Measurements from ENCODE around the gene CEMIP2. TPM values are rescaled to one million over a fixed set of nuclear protein-coding genes. Genes with fewer than 3 reads are reported as not detected.

The CEMIP2 gene
- total and polyA plus RNA-seq, 2 of the 13 experiments (the other 11 are each of a cell fraction or from before 2014, with no cell fraction given) = 94.3 to 128 TPM

DNA sequence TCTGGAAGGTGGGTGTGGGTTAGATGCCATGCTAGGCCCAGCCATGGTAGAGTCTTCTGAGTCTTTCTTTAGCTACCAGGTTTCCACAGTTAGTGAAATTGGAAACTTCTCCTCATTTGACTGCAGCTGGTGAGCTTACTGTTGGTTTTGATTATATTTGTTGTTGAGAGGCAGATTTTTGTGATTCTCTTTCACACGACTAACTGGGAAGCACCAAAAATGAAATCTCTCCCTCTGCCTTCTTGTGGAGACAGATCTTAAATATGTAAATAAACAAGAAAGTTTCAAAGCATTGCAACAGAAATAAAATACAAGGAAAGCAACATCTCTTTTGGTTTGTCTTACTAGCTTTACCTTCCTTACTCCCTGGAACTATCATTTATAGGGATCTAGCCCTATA, 122.2 kb downstream of the CEMIP2 start:
- FAIRE-seq = no peak
- Histone ChIP-seq H3K4me3 (replicated peaks in 1 of 3; ENCODE audit: insufficient read depth in 1 of 3, low read depth in 2 of 3, low read length in 3 of 3) (no peak overlapping the region), H4K20me1 (ENCODE audit: insufficient read depth, low read length) (no peaks in the 10 kb centered on the region), H3K9me3 (ENCODE audit: low read length) (no peaks in the 10 kb centered on the region), H3K4me2 (ENCODE audit: low read depth, low read length) (no peak overlapping the region), H3K9ac (ENCODE audit: insufficient read depth, low read depth, low read length) (no peak overlapping the region), H3K4me1 (ENCODE audit: insufficient read depth, low read length) (peaks cover 29% of the 10 kb centered on the region), H2AFZ (ENCODE audit: low read length) (no peak overlapping the region), H3K36me3 (replicated peaks in 1 of 2; ENCODE audit: control insufficient read depth in 1 of 2, insufficient read depth in 2 of 2, low read length in 2 of 2) (no peaks in the 10 kb centered on the region), H3K27me3 (ENCODE audit: control insufficient read depth in 1 of 2, insufficient read depth in 2 of 2, low read length in 2 of 2) (no peaks in the 10 kb centered on the region), H3K27ac (ENCODE audit: extremely low read length, insufficient read depth, low read length) (no peak overlapping the region), H3K79me2 (ENCODE audit: insufficient read depth, low read length) (no peaks in the 10 kb centered on the region)
- ChIA-PET CTCF (ENCODE audit: low intra/inter-chr PET ratio, low total read pairs) (no interaction called here), POLR2A (no interaction called here)
- 84% methylated on average over 1 of the region's 1 CpG for WGBS (ENCODE audit: low lambda C conversion rate)
- BruUV-seq (replicated peaks) = no TSS peak
- in situ Hi-C loops (cut with HindIII; ENCODE audit: extremely low pct_ligation_motif_present, low pct_unique_long_range_greater_than_20kb) (no loop called here), intact Hi-C loops (cut with micrococcal nuclease; ENCODE audit: unreplicated experiment) (no loop called here)
- TF ChIP-seq ZNF839 (CRISPR knock-in tag; IDR thresholded peaks at IDR 0.05; ENCODE audit: borderline replicate concordance) = no peak
- TF ChIP-seq, protein P1, sequence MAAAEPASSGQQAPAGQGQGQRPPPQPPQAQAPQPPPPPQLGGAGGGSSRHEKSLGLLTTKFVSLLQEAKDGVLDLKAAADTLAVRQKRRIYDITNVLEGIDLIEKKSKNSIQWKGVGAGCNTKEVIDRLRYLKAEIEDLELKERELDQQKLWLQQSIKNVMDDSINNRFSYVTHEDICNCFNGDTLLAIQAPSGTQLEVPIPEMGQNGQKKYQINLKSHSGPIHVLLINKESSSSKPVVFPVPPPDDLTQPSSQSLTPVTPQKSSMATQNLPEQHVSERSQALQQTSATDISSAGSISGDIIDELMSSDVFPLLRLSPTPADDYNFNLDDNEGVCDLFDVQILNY (CRISPR knock-in tag; conservative IDR thresholded peaks at IDR 0.05) = no peak
- no peak for TF ChIP-seq ZBTB4 (CRISPR knock-in tag; IDR thresholded peaks at IDR 0.05; ENCODE audit: borderline replicate concordance)
- TF ChIP-seq KLF13 (CRISPR knock-in tag; IDR thresholded peaks at IDR 0.05) = no peak
- no peak for TF ChIP-seq ZNF121 (CRISPR knock-in tag; IDR thresholded peaks at IDR 0.05)
- TF ChIP-seq, protein P2, sequence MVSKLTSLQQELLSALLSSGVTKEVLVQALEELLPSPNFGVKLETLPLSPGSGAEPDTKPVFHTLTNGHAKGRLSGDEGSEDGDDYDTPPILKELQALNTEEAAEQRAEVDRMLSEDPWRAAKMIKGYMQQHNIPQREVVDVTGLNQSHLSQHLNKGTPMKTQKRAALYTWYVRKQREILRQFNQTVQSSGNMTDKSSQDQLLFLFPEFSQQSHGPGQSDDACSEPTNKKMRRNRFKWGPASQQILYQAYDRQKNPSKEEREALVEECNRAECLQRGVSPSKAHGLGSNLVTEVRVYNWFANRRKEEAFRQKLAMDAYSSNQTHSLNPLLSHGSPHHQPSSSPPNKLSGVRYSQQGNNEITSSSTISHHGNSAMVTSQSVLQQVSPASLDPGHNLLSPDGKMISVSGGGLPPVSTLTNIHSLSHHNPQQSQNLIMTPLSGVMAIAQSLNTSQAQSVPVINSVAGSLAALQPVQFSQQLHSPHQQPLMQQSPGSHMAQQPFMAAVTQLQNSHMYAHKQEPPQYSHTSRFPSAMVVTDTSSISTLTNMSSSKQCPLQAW (CRISPR knock-in tag; IDR thresholded peaks at IDR 0.05) = no peak
- TF ChIP-seq ZNF230 (CRISPR knock-in tag; IDR thresholded peaks at IDR 0.05) = no peak
- no peak for TF ChIP-seq ZNF281 (CRISPR knock-in tag; IDR thresholded peaks at IDR 0.05; ENCODE audit: borderline replicate concordance)
- TF ChIP-seq SSRP1 (CRISPR knock-in tag; IDR thresholded peaks at IDR 0.05) = no peak
- ATAC-seq = no peak
- no peak for DNase-seq (ENCODE audit: low spot score)
